GM12878 (cell line): Measurements from ENCODE around the gene FURIN. TPM values are rescaled to one million over a fixed set of nuclear protein-coding genes. Genes with fewer than 3 reads are reported as not detected.
"Not testable (repeated sequence)": the region's sequence is repeated elsewhere in the genome, so short reads cannot be mapped to it uniquely, and the experiment has no call there.

Experiments used
- ATAC-seq: fragments of 200-7000 bp; cut with Tn5 transposase; 3 replicates; pipeline ENCODE4 v1.9.1; 2020; ENCODE audit warnings: mild to moderate bottlenecking, moderate library complexity
- BruUV-seq: library from RNA; stranded (reverse); fragments of 400-500 nt; replicated peaks from 2 replicates; lab custom pipeline; 2021; lab: Mats Ljungman, UMichigan
- CTCF ChIA-PET: fragments of 300-600 bp; sonication (Branson Sonifier 250); formaldehyde crosslinking; extraction: SDS; loops from one replicate; lab custom pipeline; 2021; ENCODE audit warnings: inconsistent platforms; lab: Yijun Ruan, JAX
- POLR2A ChIA-PET: fragments of 350-600 bp; formaldehyde crosslinking; extraction: SDS; loops from one replicate; lab custom pipeline; 2021; ENCODE audit warnings: inconsistent platforms; lab: Charles Lee
- RAD21 ChIA-PET: fragments of 300-600 bp; sonication (Branson Sonifier 250); formaldehyde crosslinking; loops from one replicate; lab custom pipeline; 2023; ENCODE audit warnings: antibody characterized with exemption; ENCODE audit not compliant: unreplicated experiment; lab: Charles Lee
- SMC1A ChIA-PET: fragments of 300-600 bp; sonication (Branson Sonifier 250); formaldehyde crosslinking; loops from one replicate; lab custom pipeline; 2023; ENCODE audit not compliant: unreplicated experiment, uncharacterized antibody; lab: Charles Lee
- DNase-seq: peaks from one replicate; pipeline ENCODE4 v3.0.0-alpha.2; 2011; ENCODE audit warnings: low read depth, low spot score
- FAIRE-seq: peaks from 3 replicates; lab custom pipeline; 2011; peaks lifted over from hg19 to GRCh38; lab: Jason Lieb, UNC
- H2AFZ ChIP-seq: 2 replicates; pipeline ENCODE4 v1.6.0; 2011; ENCODE audit warnings: low read depth, low read length, control low read depth; ENCODE audit not compliant: control insufficient read depth
- H3K27ac ChIP-seq: 2 replicates; pipeline ENCODE4 v1.5.1; 2011; ENCODE audit warnings: control low read depth; ENCODE audit not compliant: control insufficient read depth, insufficient read depth
- H3K27me3 ChIP-seq, 2 experiments: replicated peaks in 1 of 2; 2 replicates each; pipeline versions ENCODE4 v1.6.0 to v1.6.1; 2011; ENCODE audit warnings: low read length in 1 of 2; ENCODE audit not compliant: control insufficient read depth in 2 of 2, insufficient read depth in 2 of 2
- H3K36me3 ChIP-seq, 2 experiments: 2 replicates each; pipeline ENCODE4 v1.5.1; 2011; ENCODE audit warnings: low read length in 1 of 2; ENCODE audit not compliant: control insufficient read depth in 2 of 2, insufficient read depth in 2 of 2
- H3K4me1 ChIP-seq: 2 replicates; pipeline ENCODE4 v1.6.1; 2011; ENCODE audit warnings: mild to moderate bottlenecking, low read length, moderate library complexity, mixed read lengths; ENCODE audit not compliant: control insufficient read depth, insufficient read depth
- H3K4me2 ChIP-seq: 2 replicates; pipeline ENCODE4 v1.6.0; 2011; ENCODE audit warnings: control low read depth; ENCODE audit not compliant: control insufficient read depth, insufficient read depth
- H3K4me3 ChIP-seq: fragments of 200-600 bp; sonication (generic); 2 replicates; pipeline ENCODE4 v1.5.1; 2016
- H3K79me2 ChIP-seq: 2 replicates; pipeline ENCODE4 v1.6.0; 2011; ENCODE audit warnings: low read length; ENCODE audit not compliant: control insufficient read depth, insufficient read depth
- H3K9ac ChIP-seq: 2 replicates; pipeline ENCODE4 v1.8.0; 2011; ENCODE audit warnings: low read length, control low read depth, mixed read lengths; ENCODE audit not compliant: control insufficient read depth, insufficient read depth
- H3K9me3 ChIP-seq: replicated peaks from 3 replicates; pipeline ENCODE4 v1.5.1; 2011; ENCODE audit warnings: mild to moderate bottlenecking, low read length; ENCODE audit not compliant: control insufficient read depth, insufficient read depth
- H4K20me1 ChIP-seq: 2 replicates; pipeline ENCODE4 v1.6.0; 2011; ENCODE audit not compliant: control insufficient read depth, insufficient read depth
- IRF5 ChIP-seq: fragments of 450-650 bp; IDR thresholded peaks from 2 replicates; pipeline ENCODE4 v1.6.1; 2017; ENCODE audit warnings: borderline replicate concordance
- MXI1 ChIP-seq: fragments of 150-350 bp; IDR thresholded peaks from 2 replicates; pipeline ENCODE4 v1.6.1; 2011; ENCODE audit warnings: low read depth, mild to moderate bottlenecking, inconsistent platforms, low read length, improper control_type of control experiment
- NFYB ChIP-seq: IDR thresholded peaks from 2 replicates; pipeline ENCODE4 v1.6.1; 2011; ENCODE audit warnings: low read depth, mild to moderate bottlenecking, low read length, improper control_type of control experiment, moderate library complexity; ENCODE audit not compliant: insufficient read depth
- POLR2A ChIP-seq: IDR thresholded peaks from 2 replicates; pipeline ENCODE4 v1.6.1; 2011; ENCODE audit warnings: low read depth, mild to moderate bottlenecking, low read length
- RUNX3 ChIP-seq: IDR thresholded peaks from 2 replicates; pipeline ENCODE4 v1.6.1; 2012; ENCODE audit warnings: low read length, inconsistent platforms
- STAT3 ChIP-seq: IDR thresholded peaks from 2 replicates; pipeline ENCODE4 v1.6.1; 2011; ENCODE audit warnings: low read depth, low read length, improper control_type of control experiment
- ZNF687 ChIP-seq: fragments of 450-650 bp; IDR thresholded peaks from 2 replicates; pipeline ENCODE4 v1.6.1; 2017; ENCODE audit warnings: mild to moderate bottlenecking, moderate library complexity
- WGBS: methylation state at CpG from one replicate; pipeline ENCODE4 v1.1.6; 2016; ENCODE audit warnings: low lambda C conversion rate; ENCODE audit not compliant: insufficient replicate concordance, insufficient coverage; ENCODE audit errors: missing lambda C conversion rate; 5-methylcytosine and 5-hydroxymethylcytosine counted together
- in situ Hi-C: fragments of 300-500 bp; cut with MboI; formaldehyde crosslinking; loops from 9 replicates; pipeline ENCODE4 v1.14.3; 2018; ENCODE audit warnings: mixed read lengths
- intact Hi-C: fragments of 100-400 bp; cut with micrococcal nuclease; formaldehyde crosslinking; loops from one replicate; pipeline ENCODE4 v1.14.2; 2022; ENCODE audit not compliant: unreplicated experiment
- polyA plus RNA-seq, 11 experiments: library from polyadenylated mRNA; depleted of rRNA in 4 of 11; unstranded in 6 of 11; stranded (reverse) in 5 of 11; fragments of >200 nt; fragmentation: Nextera tagmentation in 4 of 11; fragmentation: Illumina TruSeq in 1 of 11; extraction: Ambion mirVana in 4 of 11; extraction: Trizol in 1 of 11; gene quantifications; 1 replicate in 1 of 11; 2 replicates in 10 of 11; pipeline versions ENCODE4 v1.2.1 to v1.2.3, GENCODE V29; 2011 to 2016; ENCODE audit warnings: inconsistent platforms in 2 of 11, missing spikeins in 2 of 11, low read depth in 1 of 11
- total RNA-seq, 4 experiments: library from RNA; depleted of rRNA in 3 of 4; stranded (reverse); fragments of >200 nt in 3 of 4; fragmentation: Illumina TruSeq in 1 of 4; extraction: Trizol in 1 of 4; gene quantifications; 2 replicates each; pipeline versions ENCODE4 v1.2.1 to v1.2.3, GENCODE V29; 2013 to 2021

Gene FURIN
- total and polyA plus RNA-seq, 10 of the 15 experiments (the other 5 are each of a cell fraction or from before 2014, with no cell fraction given), result 0.47 to 39.9 (median 8.0) TPM

- ChIA-PET POLR2A (interaction anchor here (0.8 to 1.0 kb wide), 3 partner anchors 13 to 295 kb away, joined by 3 read pairs; no protein-coding TSS in a partner anchor), RAD21 (interaction anchor here (2.0 to 2.5 kb wide), 2 partner anchors 12 to 60 kb away, joined by 6 to 12 read pairs; no protein-coding TSS in a partner anchor), SMC1A (interaction anchor here (0.9 to 1.1 kb wide), 3 partner anchors 12 to 25 kb away, joined by 3 read pairs; no protein-coding TSS in a partner anchor), CTCF (interaction anchor here (0.7 to 2.6 kb wide), 5 partner anchors 13 to 178 kb away, joined by 3 to 10 read pairs (median 4); partner anchors contain the start of gene UNC45A)
- H3K9me3 ChIP-seq, H4K20me1 ChIP-seq, H3K4me3 ChIP-seq, H3K27ac ChIP-seq, H3K36me3 ChIP-seq, H3K4me2 ChIP-seq, H3K9ac ChIP-seq, ATAC-seq, H2AFZ ChIP-seq, BruUV-seq, H3K4me1 ChIP-seq, H3K27me3 ChIP-seq, in situ Hi-C loops, intact Hi-C loops, DNase-seq, H3K79me2 ChIP-seq, FAIRE-seq: not testable (repeated sequence)
- 88% methylated on average over 26 of the region's 26 CpGs for WGBS
- TF ChIP-seq NFYB, result peak; percentile 38; the same call in 1 of the 2 replicates
These were observed 42.0 kb upstream of the FURIN start for GRCh38 chr15:90826206-90826885.

DNA sequence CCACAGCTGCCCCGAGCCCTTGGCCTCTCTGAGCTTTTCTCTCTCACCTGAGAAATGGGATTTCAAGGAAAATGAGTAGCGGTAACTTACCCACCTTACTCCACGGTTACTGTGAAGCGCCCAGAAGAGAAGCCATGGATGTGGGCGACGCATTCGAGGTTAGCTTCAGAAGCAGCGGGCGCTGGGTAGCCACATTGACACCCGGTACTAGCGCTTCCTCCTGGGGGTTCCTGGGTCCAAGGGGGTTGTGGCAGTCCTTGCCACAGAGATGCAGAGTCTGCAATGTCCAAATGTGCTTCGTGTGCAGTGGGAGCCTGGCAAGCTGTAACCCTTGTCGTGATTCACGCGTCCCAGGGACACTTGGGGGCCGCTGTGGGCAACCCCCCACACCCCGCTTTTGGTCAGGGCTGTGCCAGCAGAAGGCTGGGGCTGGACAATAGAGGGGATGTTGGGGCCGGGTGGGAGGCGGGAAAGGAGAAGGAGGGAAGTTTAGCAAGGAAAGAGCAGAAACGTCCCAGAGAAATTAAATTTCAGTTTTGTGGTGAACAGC lies 41.4 kb upstream of the FURIN start:
- Histone ChIP-seq H2AFZ (no peak overlapping the region), H3K79me2 (no peaks in the 10 kb centered on the region), H4K20me1 (no peaks in the 10 kb centered on the region), H3K27ac (no peak overlapping the region), H3K4me3 (no peak overlapping the region), H3K9ac (no peak overlapping the region), H3K4me2 (no peak overlapping the region), H3K9me3 (no peaks in the 10 kb centered on the region; the same call in 2 of the 3 replicates), H3K4me1 (peaks cover 9% of the 10 kb centered on the region), H3K36me3 (no peaks in the 10 kb centered on the region), H3K27me3 (no peaks in the 10 kb centered on the region)
- SMC1A ChIA-PET, result interaction anchor here (0.9 to 1.5 kb wide), 3 partner anchors 11 to 109 kb away, joined by 3 to 4 read pairs (median 3); no protein-coding TSS in a partner anchor
- CTCF ChIA-PET, result interaction anchor here (0.7 to 2.6 kb wide), 4 partner anchors 59 to 179 kb away, joined by 3 to 10 read pairs (median 4); partner anchors contain the start of gene UNC45A
- BruUV-seq, result no TSS peak
- DNase-seq (no peak), ATAC-seq (no peak), FAIRE-seq (no peak)
- RAD21 ChIA-PET, result interaction anchor here (1.0 to 2.5 kb wide), 4 partner anchors 9 to 59 kb away, joined by 3 to 12 read pairs (median 5); no protein-coding TSS in a partner anchor
- TF ChIP-seq ZNF687 (no peak), MXI1 (no peak), IRF5 (no peak), POLR2A (no peak), RUNX3 (no peak), STAT3 (no peak)
- in situ Hi-C loops (no loop called here), intact Hi-C loops (no loop called here)
- POLR2A ChIA-PET, result interaction anchor here (0.6 to 1.0 kb wide), 2 partner anchors 13 to 39 kb away, joined by 3 to 4 read pairs; no protein-coding TSS in a partner anchor
- WGBS, result 93% methylated on average over 16 of the region's 20 CpGs
